ENCODE data around the gene FBXL16.
A peak's percentile ranks its signal among the peaks of the same experiment; 100 is the strongest.

FBXL16 gene

DNA sequence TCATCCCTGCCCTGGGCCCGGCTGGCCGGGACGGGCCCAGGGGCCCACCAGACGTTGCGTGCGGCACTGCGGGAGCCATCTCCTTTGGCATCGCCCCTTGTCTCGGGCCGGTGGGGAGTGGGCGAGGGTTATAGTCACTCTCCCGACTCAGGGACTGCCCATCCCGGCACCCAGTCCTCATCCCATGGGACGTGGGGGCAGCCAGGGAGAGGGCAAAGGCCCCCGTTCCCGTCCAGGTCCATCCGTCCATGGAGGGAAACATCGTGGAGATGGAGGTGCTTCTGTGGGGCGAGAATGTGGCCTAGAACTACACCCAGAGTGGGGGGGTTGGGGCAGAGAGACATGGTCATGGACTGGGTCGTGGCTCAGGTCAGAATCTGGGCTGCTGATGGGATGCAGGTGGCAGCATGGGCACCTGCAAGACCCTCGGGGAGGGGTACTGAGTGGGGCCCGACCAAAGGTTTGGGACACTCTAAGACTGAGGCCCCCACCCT is 58.9 kb downstream of the FBXL16 start:
- Histone ChIP-seq H3K27me3 (no peaks in the 10 kb centered on the region), H3K9me3 (no peaks in the 10 kb centered on the region), H3K36me3 (no peaks in the 10 kb centered on the region), H3K4me1 (peaks cover 2% of the 10 kb centered on the region; the same call in 1 of the 2 replicates), H3K4me3 (ENCODE audit: low read depth, low read length) (no peak overlapping the region)
- DNase-seq, result no peak
- TF ChIP-seq, protein P1, sequence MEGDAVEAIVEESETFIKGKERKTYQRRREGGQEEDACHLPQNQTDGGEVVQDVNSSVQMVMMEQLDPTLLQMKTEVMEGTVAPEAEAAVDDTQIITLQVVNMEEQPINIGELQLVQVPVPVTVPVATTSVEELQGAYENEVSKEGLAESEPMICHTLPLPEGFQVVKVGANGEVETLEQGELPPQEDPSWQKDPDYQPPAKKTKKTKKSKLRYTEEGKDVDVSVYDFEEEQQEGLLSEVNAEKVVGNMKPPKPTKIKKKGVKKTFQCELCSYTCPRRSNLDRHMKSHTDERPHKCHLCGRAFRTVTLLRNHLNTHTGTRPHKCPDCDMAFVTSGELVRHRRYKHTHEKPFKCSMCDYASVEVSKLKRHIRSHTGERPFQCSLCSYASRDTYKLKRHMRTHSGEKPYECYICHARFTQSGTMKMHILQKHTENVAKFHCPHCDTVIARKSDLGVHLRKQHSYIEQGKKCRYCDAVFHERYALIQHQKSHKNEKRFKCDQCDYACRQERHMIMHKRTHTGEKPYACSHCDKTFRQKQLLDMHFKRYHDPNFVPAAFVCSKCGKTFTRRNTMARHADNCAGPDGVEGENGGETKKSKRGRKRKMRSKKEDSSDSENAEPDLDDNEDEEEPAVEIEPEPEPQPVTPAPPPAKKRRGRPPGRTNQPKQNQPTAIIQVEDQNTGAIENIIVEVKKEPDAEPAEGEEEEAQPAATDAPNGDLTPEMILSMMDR (IDR thresholded peaks at IDR 0.05; ENCODE audit: low read depth, low read length), result no peak

DNA sequence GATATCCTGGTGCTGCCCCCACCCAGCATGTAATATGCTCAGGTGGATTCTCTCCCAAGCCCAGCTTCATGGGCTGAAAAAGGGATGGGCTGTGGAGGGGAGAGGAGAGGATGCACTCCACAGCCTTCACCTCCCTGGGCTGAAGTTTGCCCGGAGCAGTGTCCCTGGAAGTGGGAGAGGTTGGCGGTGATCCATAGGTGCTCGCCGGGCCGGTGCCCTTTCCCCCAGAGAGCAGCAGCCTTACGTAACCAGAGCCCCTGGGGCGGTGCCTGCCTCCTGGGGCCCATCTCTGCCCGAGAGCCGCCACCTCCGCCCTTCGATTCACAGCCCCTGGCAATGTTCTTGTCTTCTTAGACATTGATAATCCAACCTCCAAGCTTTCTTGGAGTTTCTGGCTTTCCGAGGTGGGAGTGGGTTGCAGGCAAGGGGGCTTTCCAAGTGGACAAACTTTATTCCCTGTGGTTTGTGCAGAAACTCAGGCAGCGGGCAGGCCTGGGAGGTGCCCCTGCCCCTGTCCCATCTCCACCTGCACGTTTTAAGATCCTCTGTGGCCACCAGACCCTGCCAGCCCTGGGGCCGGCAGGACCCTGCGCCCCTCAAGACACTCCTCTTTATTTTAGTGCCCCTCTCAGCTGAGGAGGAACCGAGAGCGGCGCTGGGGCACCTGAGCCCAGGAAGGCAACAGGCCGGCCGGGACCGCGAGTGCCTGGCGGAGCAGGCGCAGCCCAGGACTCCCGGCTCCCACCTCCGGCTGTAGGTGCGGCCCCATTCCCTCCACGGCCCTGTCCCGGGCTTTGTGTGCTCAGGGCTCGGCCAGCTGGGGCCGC is 59.5 kb downstream of the FBXL16 start:
- DNase-seq, result no peak
- Histone ChIP-seq H3K27me3 (no peaks in the 10 kb centered on the region), H3K4me1 (peaks cover 2% of the 10 kb centered on the region; the same call in 1 of the 2 replicates), H3K4me3 (ENCODE audit: low read depth, low read length) (no peak overlapping the region), H3K9me3 (no peaks in the 10 kb centered on the region), H3K36me3 (no peaks in the 10 kb centered on the region)
- TF ChIP-seq, protein P1 (IDR thresholded peaks at IDR 0.05; ENCODE audit: low read depth, low read length), result no peak

DNA sequence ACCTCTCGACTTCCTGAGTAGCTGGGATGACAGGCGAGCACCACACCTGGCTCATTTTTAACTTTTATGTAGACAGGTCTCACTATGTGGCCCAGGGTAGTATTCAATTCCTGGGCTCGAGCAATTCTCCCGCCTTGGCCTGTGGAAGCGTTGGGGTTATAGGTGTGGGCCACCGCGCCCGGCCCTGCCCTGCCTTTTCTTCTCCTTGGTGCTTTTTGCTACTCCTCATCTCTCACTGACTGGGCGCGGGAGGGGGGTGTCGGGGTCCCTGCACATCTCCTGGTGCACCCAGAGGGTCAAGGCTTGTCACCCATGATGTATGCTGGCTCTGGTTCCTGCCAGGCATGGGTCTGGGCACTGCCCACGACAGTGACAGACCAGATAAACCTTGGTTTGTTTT is 61.0 kb downstream of the FBXL16 start:
- TF ChIP-seq, protein P1 (IDR thresholded peaks at IDR 0.05; ENCODE audit: low read depth, low read length), result no peak
- Histone ChIP-seq H3K36me3 (no peaks in the 10 kb centered on the region), H3K4me3 (ENCODE audit: low read depth, low read length) (no peak overlapping the region), H3K9me3 (no peaks in the 10 kb centered on the region), H3K27me3 (no peaks in the 10 kb centered on the region), H3K4me1 (peaks cover 2% of the 10 kb centered on the region; the same call in 1 of the 2 replicates)
- DNase-seq, result no peak

DNA sequence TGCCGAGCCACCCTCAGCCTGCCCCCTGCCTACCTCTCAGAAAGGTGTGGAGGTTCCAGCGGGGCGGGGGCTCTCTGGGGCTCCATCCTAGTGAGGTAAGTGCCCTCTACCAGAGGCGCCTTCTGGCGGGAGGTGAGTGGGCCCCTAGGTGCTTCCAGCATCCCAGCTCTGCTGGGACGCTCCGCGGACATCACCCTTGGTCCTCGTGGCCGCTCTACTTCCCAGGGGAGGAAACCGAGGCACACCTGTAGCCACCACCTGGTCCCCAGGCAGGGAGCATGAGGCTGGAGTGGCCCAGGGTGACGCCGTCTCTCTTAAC is 62.6 kb downstream of the FBXL16 start:
- H3K9me3 ChIP-seq, result no peaks in the 10 kb centered on the region
- TF ChIP-seq, protein P1 (IDR thresholded peaks at IDR 0.05; ENCODE audit: low read depth, low read length), result no peak
- H3K4me1 ChIP-seq, result peaks cover 4% of the 10 kb centered on the region
- DNase-seq, result no peak
- H3K27me3 ChIP-seq, result no peaks in the 10 kb centered on the region
- no peaks in the 10 kb centered on the region for H3K36me3 ChIP-seq
- H3K4me3 ChIP-seq (ENCODE audit: low read depth, low read length), result peak overlapping the region; percentile 65

Measured in BE2C (cell line).